Suppressor macrophage treated with lipopolysaccharide for 1 hour (primary cell): ENCODE measurements around the gene APMAP.

Experiments used
- DNase-seq, 3 donors: peaks; one replicate each; pipeline ENCODE4 v3.0.0-alpha.2; 2020 to 2022

The APMAP gene

GRCh38 chr20:24964506-24964840, 28.1 kb downstream of the APMAP start:
- no peak for DNase-seq

GRCh38 chr20:24963672-24964505, 28.7 kb downstream of the APMAP start:
- no peak for DNase-seq

GRCh38 chr20:24962510-24962909, 30.0 kb downstream of the APMAP start:
- no peak for DNase-seq

- no peak for DNase-seq
Observed at GRCh38 chr20:24962182-24962492, 30.4 kb downstream of the APMAP start.

- DNase-seq, result no peak
Observed at GRCh38 chr20:24961384-24962181, 31.0 kb downstream of the APMAP start.

- no peak for DNase-seq
Observed at GRCh38 chr20:24960861-24961260, 31.7 kb downstream of the APMAP start.

- DNase-seq, result no peak
Observed at GRCh38 chr20:24960302-24960801, 32.2 kb downstream of the APMAP start.

GRCh38 chr20:24959591-24960301, 32.8 kb downstream of the APMAP start:
- no peak for DNase-seq

GRCh38 chr20:24958506-24959385, 33.8 kb downstream of the APMAP start:
- no peak for DNase-seq

- no peak for DNase-seq
Observed at GRCh38 chr20:24957326-24958016, 35.1 kb downstream of the APMAP start.

GRCh38 chr20:24956001-24956841, 36.3 kb downstream of the APMAP start:
- no peak for DNase-seq

- DNase-seq, result no peak
Observed at GRCh38 chr20:24955045-24955444, 37.5 kb downstream of the APMAP start.

- DNase-seq, result peak in 2 of 3 donors; percentile 58 to 60
Observed at GRCh38 chr20:24954566-24954965, 38.0 kb downstream of the APMAP start.

GRCh38 chr20:24954151-24954550, 38.4 kb downstream of the APMAP start:
- no peak for DNase-seq

- no peak for DNase-seq
Observed at GRCh38 chr20:24953621-24954133, 38.9 kb downstream of the APMAP start.

GRCh38 chr20:24953209-24953575, 39.4 kb downstream of the APMAP start:
- peak; percentile 37 to 53 (median 52) for DNase-seq

GRCh38 chr20:24952376-24953208, 40.0 kb downstream of the APMAP start:
- no peak for DNase-seq

- DNase-seq, result no peak
Observed at GRCh38 chr20:24951536-24952083, 40.9 kb downstream of the APMAP start.

GRCh38 chr20:24950836-24951525, 41.6 kb downstream of the APMAP start:
- DNase-seq, result no peak
